Measurements from ENCODE around the gene DDX1. TPM values are rescaled to one million over a fixed set of nuclear protein-coding genes. Genes with fewer than 3 reads are reported as not detected.
A peak's percentile ranks its signal among the peaks of the same experiment; 100 is the strongest.

DDX1 gene
- total and polyA plus RNA-seq, 9 of the 15 experiments (the other 6 are each of a cell fraction or from before 2014, with no cell fraction given): 116 to 277 (median 232) TPM

GRCh38 chr2:15554525-15555218 lies 37.0 kb upstream of the DDX1 start (continued):
- no peak for TF ChIP-seq ZNF407 (IDR thresholded peaks at IDR 0.05; ENCODE audit: low read depth)
- peak; percentile 7; the same call in 1 of the 2 replicates for TF ChIP-seq RAD51 (IDR thresholded peaks at IDR 0.05; ENCODE audit: borderline replicate concordance, low read depth)
- TF ChIP-seq IRF2 (CRISPR knock-in tag; IDR thresholded peaks at IDR 0.05): no peak
- TF ChIP-seq ZNF76 (CRISPR knock-in tag; IDR thresholded peaks at IDR 0.05; ENCODE audit: borderline replicate concordance): no peak
- TF ChIP-seq SMARCA5 (IDR thresholded peaks at IDR 0.05): peak; percentile 27; the same call in 1 of the 2 replicates
- peak; percentile 61; the same call in 1 of the 2 replicates for TF ChIP-seq EP300 (IDR thresholded peaks at IDR 0.05; ENCODE audit: low read length)
- peak; percentile 65 for TF ChIP-seq CXXC5 (CRISPR knock-in tag; IDR thresholded peaks at IDR 0.05)
- TF ChIP-seq ETV1 (tag; conservative IDR thresholded peaks at IDR 0.05; ENCODE audit: low read depth): 0 out of 2 replicates have a peak, but pooled peaks have one; percentile 35
- 0 out of 2 replicates have a peak, but pooled peaks have one; percentile 39 for TF ChIP-seq LEF1 (IDR thresholded peaks at IDR 0.05)
- no peak for TF ChIP-seq NR2C2 (CRISPR knock-in tag; IDR thresholded peaks at IDR 0.05)
- peak; percentile 51; the same call in 1 of the 2 replicates for TF ChIP-seq NR2C2 (tag; IDR thresholded peaks at IDR 0.05)
- TF ChIP-seq TRIM24 (IDR thresholded peaks at IDR 0.05): peak; percentile 55 to 73; a peak in 2 of 4 replicates
- no peak for TF ChIP-seq PBX2 (CRISPR knock-in tag; IDR thresholded peaks at IDR 0.05; ENCODE audit: low read depth)
- TF ChIP-seq PBX2 (tag; conservative IDR thresholded peaks at IDR 0.05; ENCODE audit: low read depth): no peak
- TF ChIP-seq ZBTB12 (CRISPR knock-in tag; IDR thresholded peaks at IDR 0.05): no peak
- TF ChIP-seq FOSL1 (tag; conservative IDR thresholded peaks at IDR 0.05): 0 out of 2 replicates have a peak, but pooled peaks have one; percentile 14
- TF ChIP-seq SMARCC2 (IDR thresholded peaks at IDR 0.05; ENCODE audit: low read depth): peak; percentile 27; the same call in 1 of the 2 replicates

All from K562 (cell line).